HFF-Myc (cell line): Measurements from ENCODE around the gene CCNG2.

Source experiments
- DNase-seq: peaks from one replicate; pipeline ENCODE4 v3.0.0-alpha.2; 2011; ENCODE audit warnings: low read depth; ENCODE audit errors: extremely low read depth
- H3K4me3 ChIP-seq: replicated peaks from 2 replicates; pipeline ENCODE4 v1.5.1; 2011; ENCODE audit warnings: low read depth, mild to moderate bottlenecking, control low read depth, low read length
- CTCF ChIP-seq: IDR thresholded peaks from 2 replicates; pipeline ENCODE4 v1.5.1; 2012; ENCODE audit warnings: mild to moderate bottlenecking, low read depth, low read length, control low read depth; ENCODE audit errors: missing control alignments

Gene CCNG2

DNA sequence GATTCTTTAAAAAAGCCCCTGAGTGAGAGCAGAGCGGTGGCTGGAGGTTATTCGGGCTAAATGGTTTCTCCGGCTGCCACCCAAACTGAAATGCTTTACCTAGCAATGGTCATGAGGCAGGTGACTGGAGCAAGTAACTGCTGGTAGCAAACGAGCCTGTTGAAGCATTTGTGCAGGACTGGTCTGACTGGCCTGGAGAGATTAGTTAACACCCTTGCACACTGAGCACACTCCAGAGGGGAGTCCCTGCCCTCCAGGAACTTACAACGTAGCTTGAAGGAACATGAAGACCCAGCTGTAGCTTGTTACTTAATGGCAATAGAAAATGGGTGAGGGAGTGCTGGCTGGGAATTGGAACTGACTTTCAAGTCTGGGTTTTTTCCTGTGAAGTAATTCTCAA lies 40.4 kb downstream of the CCNG2 start:
- H3K4me3 ChIP-seq = no peak overlapping the region
- no peak for DNase-seq
- TF ChIP-seq CTCF = no peak

GRCh38 chr4:77197831-77198230 lies 40.8 kb downstream of the CCNG2 start:
- H3K4me3 ChIP-seq = no peak overlapping the region
- DNase-seq = no peak
- no peak for TF ChIP-seq CTCF

DNA sequence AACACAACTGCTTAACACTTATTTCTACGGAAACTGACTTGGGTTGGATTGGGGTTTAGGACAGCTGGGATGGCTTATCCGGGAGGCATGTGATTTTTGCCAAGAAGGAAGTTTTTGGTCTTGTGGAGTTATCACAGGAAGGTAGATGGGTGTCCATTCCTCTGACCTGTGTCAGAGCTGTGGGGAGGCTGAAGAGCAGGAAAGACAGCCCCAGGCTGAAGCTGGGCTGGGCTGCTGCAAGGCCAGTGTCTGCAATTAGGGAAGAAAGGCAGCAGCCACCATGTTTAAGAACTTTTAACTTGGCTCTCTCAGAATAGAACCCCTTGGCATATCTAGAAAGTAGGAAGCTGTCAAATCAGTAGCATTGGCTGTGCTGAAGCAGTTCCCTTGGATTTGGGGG lies 42.3 kb downstream of the CCNG2 start:
- no peak for TF ChIP-seq CTCF
- no peak for DNase-seq
- H3K4me3 ChIP-seq = no peak overlapping the region

DNA sequence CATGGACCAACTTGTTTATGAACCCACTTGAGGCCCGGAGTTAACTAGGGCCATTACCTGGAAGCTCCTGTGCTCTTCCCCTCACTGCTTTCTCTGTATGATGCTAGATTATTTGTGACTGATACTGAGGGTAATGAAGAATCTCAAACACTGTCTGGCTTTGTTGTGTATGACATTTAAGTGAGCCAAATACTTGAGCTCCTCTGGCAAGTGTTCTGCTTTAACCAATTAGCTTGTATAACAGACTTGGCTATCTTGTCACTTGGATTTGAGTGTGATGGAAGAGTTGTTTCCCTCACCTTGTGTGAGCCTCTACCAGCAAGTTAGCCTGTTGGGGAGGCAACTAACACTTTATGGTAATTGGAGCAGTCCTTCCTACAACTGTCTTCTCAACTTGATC lies 42.7 kb downstream of the CCNG2 start:
- TF ChIP-seq CTCF = no peak
- H3K4me3 ChIP-seq = no peak overlapping the region
- DNase-seq = no peak

GRCh38 chr4:77201343-77201742 lies 44.3 kb downstream of the CCNG2 start:
- no peak overlapping the region for H3K4me3 ChIP-seq
- no peak for DNase-seq

DNA sequence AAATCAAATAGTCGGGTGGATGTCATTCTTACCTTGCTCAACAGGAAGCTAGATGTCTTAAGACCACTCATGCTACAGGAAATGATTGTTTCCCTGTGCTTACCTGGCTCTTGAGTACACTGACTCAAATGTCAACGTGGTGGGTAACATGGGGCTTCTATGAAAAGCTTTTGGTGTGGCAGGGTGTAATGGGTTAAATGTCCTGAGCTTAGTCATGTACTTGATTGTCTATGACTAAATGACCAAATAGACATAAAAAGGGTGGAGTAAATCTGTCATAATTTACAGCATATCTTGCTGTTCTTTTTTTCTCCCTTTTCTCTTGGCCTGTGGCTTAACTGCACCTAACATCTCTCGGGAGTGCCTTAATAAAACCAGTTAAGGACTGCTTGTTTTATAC lies 44.9 kb downstream of the CCNG2 start:
- H3K4me3 ChIP-seq = no peak overlapping the region
- no peak for TF ChIP-seq CTCF
- DNase-seq = no peak

More at GRCh38 chr4:77201343-77201742, 44.3 kb downstream of the CCNG2 start:
- TF ChIP-seq CTCF = no peak

GRCh38 chr4:77202491-77202890 lies 45.5 kb downstream of the CCNG2 start:
- DNase-seq = no peak
- H3K4me3 ChIP-seq = no peak overlapping the region
- no peak for TF ChIP-seq CTCF
